ENCODE measurements around the gene MYO7B. TPM values are rescaled to one million over a fixed set of nuclear protein-coding genes. Genes with fewer than 3 reads are reported as not detected.

The MYO7B gene
- total RNA-seq, 1 donor from 2014 or later: 0.10 TPM

- peaks cover 2% of the 10 kb centered on the region for H3K36me3 Mint-ChIP-seq (ENCODE audit: low read depth)
- peaks cover 13% of the 10 kb centered on the region for H3K27me3 Mint-ChIP-seq (ENCODE audit: insufficient read depth)
- DNase-seq (ENCODE audit: low spot score): no peak
- H3K27ac Mint-ChIP-seq: no peak overlapping the region
- no peak overlapping the region for H3K4me3 Mint-ChIP-seq
- no peaks in the 10 kb centered on the region for H3K4me1 Mint-ChIP-seq (ENCODE audit: low read depth)
- peaks cover 4% of the 10 kb centered on the region for H3K9me3 Mint-ChIP-seq
- intact Hi-C loops (cut with micrococcal nuclease): no loop called here
Measured at GRCh38 chr2:127618551-127619202, 83.2 kb downstream of the MYO7B start.

GRCh38 chr2:127619203-127619590, 83.7 kb downstream of the MYO7B start:
- H3K27ac Mint-ChIP-seq: no peak overlapping the region
- H3K36me3 Mint-ChIP-seq (ENCODE audit: low read depth): peaks cover 2% of the 10 kb centered on the region
- intact Hi-C loops (cut with micrococcal nuclease): no loop called here
- H3K9me3 Mint-ChIP-seq: no peaks in the 10 kb centered on the region
- H3K4me3 Mint-ChIP-seq: no peak overlapping the region
- no peaks in the 10 kb centered on the region for H3K4me1 Mint-ChIP-seq (ENCODE audit: low read depth)
- no peak for DNase-seq (ENCODE audit: low spot score)
- H3K27me3 Mint-ChIP-seq (ENCODE audit: insufficient read depth): peaks cover 11% of the 10 kb centered on the region

GRCh38 chr2:127619877-127620705, 84.6 kb downstream of the MYO7B start:
- no peaks in the 10 kb centered on the region for H3K4me1 Mint-ChIP-seq (ENCODE audit: low read depth)

GRCh38 chr2:127620866-127621265, 85.4 kb downstream of the MYO7B start:
- Mint-ChIP-seq H3K36me3 (ENCODE audit: low read depth) (no peaks in the 10 kb centered on the region), H3K9me3 (no peaks in the 10 kb centered on the region), H3K27ac (no peak overlapping the region), H3K4me3 (no peak overlapping the region), H3K27me3 (ENCODE audit: insufficient read depth) (peaks cover 5% of the 10 kb centered on the region), H3K4me1 (ENCODE audit: low read depth) (no peaks in the 10 kb centered on the region)
- no peak for DNase-seq (ENCODE audit: low spot score)
- intact Hi-C loops (cut with micrococcal nuclease): no loop called here

More at GRCh38 chr2:127619877-127620705, 84.6 kb downstream of the MYO7B start:
- Mint-ChIP-seq H3K27ac (no peak overlapping the region), H3K27me3 (ENCODE audit: insufficient read depth) (peaks cover 10% of the 10 kb centered on the region), H3K36me3 (ENCODE audit: low read depth) (peaks cover 2% of the 10 kb centered on the region), H3K4me3 (no peak overlapping the region), H3K9me3 (no peaks in the 10 kb centered on the region)
- intact Hi-C loops (cut with micrococcal nuclease): no loop called here
- no peak for DNase-seq (ENCODE audit: low spot score)

- H3K4me3 Mint-ChIP-seq: no peak overlapping the region
- H3K9me3 Mint-ChIP-seq: no peaks in the 10 kb centered on the region
- no peaks in the 10 kb centered on the region for H3K4me1 Mint-ChIP-seq (ENCODE audit: low read depth)
- H3K36me3 Mint-ChIP-seq (ENCODE audit: low read depth): no peaks in the 10 kb centered on the region
- H3K27ac Mint-ChIP-seq: no peak overlapping the region
- peaks cover 5% of the 10 kb centered on the region for H3K27me3 Mint-ChIP-seq (ENCODE audit: insufficient read depth)
- intact Hi-C loops (cut with micrococcal nuclease): no loop called here
- DNase-seq (ENCODE audit: low spot score): no peak
Measured at GRCh38 chr2:127621981-127622431, 86.5 kb downstream of the MYO7B start.

- Mint-ChIP-seq H3K9me3 (no peaks in the 10 kb centered on the region), H3K27me3 (ENCODE audit: insufficient read depth) (peaks cover 5% of the 10 kb centered on the region), H3K4me1 (ENCODE audit: low read depth) (no peaks in the 10 kb centered on the region), H3K4me3 (no peak overlapping the region), H3K36me3 (ENCODE audit: low read depth) (no peaks in the 10 kb centered on the region), H3K27ac (no peak overlapping the region)
- DNase-seq (ENCODE audit: low spot score): no peak
- intact Hi-C loops (cut with micrococcal nuclease): no loop called here
Measured at GRCh38 chr2:127622561-127623387, 87.3 kb downstream of the MYO7B start.

GRCh38 chr2:127623388-127624319, 88.2 kb downstream of the MYO7B start:
- Mint-ChIP-seq H3K27ac (no peak overlapping the region), H3K27me3 (ENCODE audit: insufficient read depth) (peaks cover 4% of the 10 kb centered on the region), H3K36me3 (ENCODE audit: low read depth) (no peaks in the 10 kb centered on the region), H3K4me3 (no peak overlapping the region), H3K9me3 (no peaks in the 10 kb centered on the region), H3K4me1 (ENCODE audit: low read depth) (no peaks in the 10 kb centered on the region)
- DNase-seq (ENCODE audit: low spot score): no peak
- intact Hi-C loops (cut with micrococcal nuclease): no loop called here

GRCh38 chr2:127624320-127624755, 88.9 kb downstream of the MYO7B start:
- Mint-ChIP-seq H3K4me3 (no peak overlapping the region), H3K27me3 (ENCODE audit: insufficient read depth) (peaks cover 2% of the 10 kb centered on the region), H3K4me1 (ENCODE audit: low read depth) (no peaks in the 10 kb centered on the region), H3K36me3 (ENCODE audit: low read depth) (no peaks in the 10 kb centered on the region), H3K9me3 (no peaks in the 10 kb centered on the region), H3K27ac (no peak overlapping the region)
- no peak for DNase-seq (ENCODE audit: low spot score)
- intact Hi-C loops (cut with micrococcal nuclease): no loop called here

- intact Hi-C loops (cut with micrococcal nuclease): no loop called here
- DNase-seq (ENCODE audit: low spot score): no peak
- no peaks in the 10 kb centered on the region for H3K4me1 Mint-ChIP-seq (ENCODE audit: low read depth)
- no peak overlapping the region for H3K4me3 Mint-ChIP-seq
- peaks cover 4% of the 10 kb centered on the region for H3K27me3 Mint-ChIP-seq (ENCODE audit: insufficient read depth)
- no peak overlapping the region for H3K27ac Mint-ChIP-seq
- H3K9me3 Mint-ChIP-seq: no peaks in the 10 kb centered on the region
- no peaks in the 10 kb centered on the region for H3K36me3 Mint-ChIP-seq (ENCODE audit: low read depth)
Measured at GRCh38 chr2:127624756-127625571, 89.5 kb downstream of the MYO7B start.

- no peak for DNase-seq (ENCODE audit: low spot score)
- intact Hi-C loops (cut with micrococcal nuclease): no loop called here
- Mint-ChIP-seq H3K27me3 (ENCODE audit: insufficient read depth) (peaks cover 6% of the 10 kb centered on the region), H3K4me1 (ENCODE audit: low read depth) (no peaks in the 10 kb centered on the region), H3K4me3 (no peak overlapping the region), H3K36me3 (ENCODE audit: low read depth) (no peaks in the 10 kb centered on the region), H3K9me3 (no peaks in the 10 kb centered on the region), H3K27ac (no peak overlapping the region)
Measured at GRCh38 chr2:127625572-127625951, 90.1 kb downstream of the MYO7B start.

GRCh38 chr2:127626175-127626574, 90.7 kb downstream of the MYO7B start:
- no peak overlapping the region for H3K27ac Mint-ChIP-seq
- no peak overlapping the region for H3K4me3 Mint-ChIP-seq
- intact Hi-C loops (cut with micrococcal nuclease): no loop called here
- no peak for DNase-seq (ENCODE audit: low spot score)
- no peaks in the 10 kb centered on the region for H3K4me1 Mint-ChIP-seq (ENCODE audit: low read depth)
- H3K36me3 Mint-ChIP-seq (ENCODE audit: low read depth): no peaks in the 10 kb centered on the region
- peaks cover 6% of the 10 kb centered on the region for H3K27me3 Mint-ChIP-seq (ENCODE audit: insufficient read depth)
- H3K9me3 Mint-ChIP-seq: no peaks in the 10 kb centered on the region

All from activated T-helper 1 cell treated with anti-CD3 and anti-CD28 coated beads, Interleukin-12 subunit alpha, Interleukin-12 subunit beta, Interleukin-2, Interleukin-4 antibody, amounts not matched to agents 30 ng/mL and 10 ng/mL and 1 ng/mL, durations not matched to agents 14 hours and 24 hours and 36 hours (primary cell).